HG03103 (cell line): Measurements from ENCODE around the gene SPAG17.
A peak's percentile ranks its signal among the peaks of the same experiment; 100 is the strongest.

Experiments
- ATAC-seq: cut with Tn5 transposase; IDR thresholded peaks from one replicate; pipeline ENCODE4 v1.9.1; 2021; ENCODE audit warnings: low read depth; ENCODE audit not compliant: unreplicated experiment

The SPAG17 gene

DNA sequence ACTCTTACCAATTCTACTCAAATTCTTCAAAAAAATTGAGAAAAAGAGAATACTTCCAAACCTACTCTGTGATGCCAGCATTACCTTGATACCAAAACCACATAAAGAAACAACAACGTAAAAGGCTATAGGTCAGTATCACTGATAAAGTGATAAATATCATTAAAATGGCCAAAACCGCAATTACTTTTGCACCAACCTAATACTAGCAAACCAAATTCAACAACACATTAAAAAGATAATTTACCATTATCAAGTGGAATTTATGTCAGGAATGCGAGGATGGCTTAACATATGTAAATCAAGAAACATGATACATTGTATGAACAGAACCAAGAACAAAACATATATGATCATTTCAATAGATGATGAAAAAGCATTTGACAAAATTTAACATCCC is 7.0 kb downstream of the SPAG17 start:
- no peak for ATAC-seq

DNA sequence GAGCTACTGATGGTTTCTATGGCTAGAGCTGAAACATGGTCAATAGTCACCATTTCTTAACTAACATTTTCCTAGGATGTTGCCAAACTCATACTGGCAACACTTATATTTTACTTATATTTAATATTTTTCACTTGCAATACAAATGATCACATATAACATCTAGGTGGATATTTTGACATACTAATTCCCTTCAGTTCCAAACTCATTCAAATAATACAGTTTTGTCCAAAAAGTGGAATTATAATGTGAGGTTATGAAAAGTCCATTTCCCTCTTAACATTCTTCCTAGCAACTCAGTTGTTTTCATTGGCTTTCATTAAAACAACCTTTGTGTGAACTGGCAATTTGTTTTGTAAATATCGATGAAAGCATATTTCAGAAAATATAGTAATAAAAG is 16.0 kb downstream of the SPAG17 start:
- ATAC-seq: no peak

DNA sequence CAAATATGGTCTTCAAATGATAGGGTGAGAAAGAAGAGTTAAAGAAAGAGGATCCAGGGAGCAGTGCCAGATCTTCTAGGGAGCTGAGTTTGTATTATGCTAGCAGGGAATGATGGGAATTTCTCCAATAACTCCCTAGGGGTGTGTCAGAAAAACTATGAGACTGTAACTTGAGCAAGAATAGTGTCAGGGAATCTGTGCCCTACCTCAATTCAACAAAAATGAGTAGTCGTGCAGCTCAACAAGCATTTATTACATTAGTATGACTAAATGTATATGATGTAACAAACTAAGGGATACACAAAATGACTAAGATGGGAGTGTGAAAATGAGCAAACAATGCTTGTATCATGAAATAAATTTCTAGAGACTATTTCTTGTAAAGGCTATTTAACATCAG is 24.2 kb downstream of the SPAG17 start:
- ATAC-seq: no peak

DNA sequence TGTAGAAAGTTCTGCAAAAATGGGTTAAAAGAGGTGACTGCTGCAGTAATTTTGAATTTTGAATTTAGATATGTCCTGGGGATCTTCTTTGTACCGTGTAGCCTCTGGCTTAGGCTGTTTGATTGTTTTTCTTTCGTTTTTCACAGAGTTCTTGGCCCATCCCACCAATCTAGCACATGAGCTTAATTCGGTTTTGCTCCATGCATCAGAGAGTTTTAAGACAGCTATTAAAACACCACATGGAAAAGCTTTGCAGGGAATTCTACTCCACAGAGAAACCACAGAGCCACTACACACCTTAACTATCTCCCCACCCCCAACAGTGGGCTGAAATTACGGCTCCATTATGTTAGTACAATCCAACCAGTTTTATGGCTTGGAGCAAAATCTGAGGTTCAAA is 25.5 kb downstream of the SPAG17 start:
- ATAC-seq: no peak

DNA sequence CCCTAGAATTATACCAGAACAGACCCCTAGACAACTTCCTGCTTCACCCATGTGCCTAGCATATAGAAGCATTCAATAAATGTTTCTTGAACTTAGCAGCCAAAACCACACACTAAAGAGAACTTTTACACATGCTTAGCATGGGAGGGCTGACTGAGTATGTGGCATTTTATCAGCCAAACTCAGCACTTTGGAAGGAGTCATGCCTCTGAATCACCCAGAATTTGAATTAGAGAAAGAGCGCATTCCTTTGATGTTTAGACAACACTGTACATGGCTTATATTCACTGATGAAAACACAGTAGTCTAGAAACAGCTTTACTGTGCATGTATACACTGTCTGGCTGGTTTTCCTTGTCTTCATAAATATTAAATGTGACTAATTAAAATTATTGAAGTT is 26.1 kb downstream of the SPAG17 start:
- no peak for ATAC-seq

DNA sequence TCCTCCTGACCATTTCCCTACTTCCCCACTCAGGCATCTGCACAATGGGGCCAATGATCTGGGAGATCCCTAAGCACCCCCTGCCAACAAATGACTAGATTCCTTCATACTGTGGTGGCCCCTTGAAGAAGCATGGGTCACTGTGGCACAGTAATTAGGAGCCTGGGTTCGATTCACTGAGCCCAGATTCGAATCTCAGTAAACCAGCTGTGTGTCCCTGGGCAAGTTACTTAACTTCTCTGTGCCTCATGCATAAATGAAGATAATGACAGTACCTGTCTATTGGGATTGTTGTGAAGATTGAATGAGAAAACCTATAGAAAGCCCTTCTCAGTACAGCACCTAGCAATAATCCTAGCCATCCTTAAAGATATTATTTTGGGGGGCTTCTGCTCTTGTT is 27.5 kb downstream of the SPAG17 start:
- no peak for ATAC-seq

DNA sequence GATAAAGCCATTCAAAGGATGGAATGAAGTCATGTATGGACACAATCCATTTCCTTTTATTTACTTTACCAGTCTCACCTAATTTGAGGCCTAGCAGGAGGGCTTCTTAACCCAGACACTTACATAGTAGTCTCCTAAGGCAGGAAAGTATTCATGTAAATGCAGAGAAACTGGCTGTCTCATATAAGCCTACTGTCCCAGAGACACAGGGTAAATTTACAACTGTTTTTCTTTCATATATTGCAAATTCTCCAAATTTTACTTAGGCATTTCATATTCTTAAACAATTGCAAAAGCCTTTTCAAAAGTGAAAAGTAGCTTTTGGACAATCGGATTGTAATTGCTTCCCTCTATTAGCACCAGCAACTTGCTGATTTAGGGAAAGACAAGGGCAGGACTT is 29.9 kb downstream of the SPAG17 start:
- ATAC-seq: no peak

DNA sequence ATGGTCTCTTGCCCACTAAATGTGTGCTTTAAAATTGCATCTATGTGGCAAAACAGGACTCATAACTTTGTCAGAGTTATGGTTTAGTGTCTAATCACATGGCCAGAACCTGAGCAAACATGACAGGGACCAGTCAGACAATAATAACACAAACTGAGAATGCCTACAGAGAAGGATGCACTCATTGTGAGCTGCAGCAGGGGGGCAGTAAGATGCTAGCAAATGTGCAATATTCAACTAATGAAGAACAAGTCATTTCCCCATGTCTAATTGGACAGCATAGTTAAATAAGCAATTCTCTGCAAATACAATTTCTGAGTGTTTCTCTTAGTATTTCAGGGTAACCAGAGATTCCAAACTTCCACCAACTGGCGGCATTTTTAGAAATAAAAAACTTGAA is 30.8 kb downstream of the SPAG17 start:
- no peak for ATAC-seq

DNA sequence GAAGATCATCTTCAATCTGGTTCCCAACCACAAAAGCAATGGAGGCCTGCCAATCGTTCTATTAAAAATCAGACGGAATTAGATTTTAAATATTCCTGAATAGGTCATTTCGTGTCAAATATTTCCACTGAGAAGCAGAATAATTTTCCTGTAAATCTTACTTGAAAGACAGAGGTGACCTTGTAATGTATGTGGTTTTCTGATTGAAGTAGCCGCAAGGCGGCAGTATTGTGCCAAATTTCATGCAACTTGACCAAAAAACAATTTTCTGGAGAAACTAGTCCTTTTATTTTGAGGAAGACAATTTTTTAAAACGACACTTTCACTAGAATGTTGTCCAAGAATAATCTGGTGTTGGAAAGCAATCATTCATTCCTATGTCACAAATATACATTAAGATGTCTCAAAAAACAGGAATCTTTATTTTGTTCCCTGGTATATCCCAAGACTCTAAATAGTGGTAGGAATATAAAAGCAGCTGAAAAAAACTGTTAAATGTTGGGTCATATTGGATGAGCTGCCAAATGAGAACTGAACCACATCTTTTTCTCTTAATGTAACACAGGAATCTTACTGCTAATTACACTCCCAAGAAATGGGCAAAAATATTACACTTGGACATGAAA is 33.6 kb downstream of the SPAG17 start:
- ATAC-seq: no peak

DNA sequence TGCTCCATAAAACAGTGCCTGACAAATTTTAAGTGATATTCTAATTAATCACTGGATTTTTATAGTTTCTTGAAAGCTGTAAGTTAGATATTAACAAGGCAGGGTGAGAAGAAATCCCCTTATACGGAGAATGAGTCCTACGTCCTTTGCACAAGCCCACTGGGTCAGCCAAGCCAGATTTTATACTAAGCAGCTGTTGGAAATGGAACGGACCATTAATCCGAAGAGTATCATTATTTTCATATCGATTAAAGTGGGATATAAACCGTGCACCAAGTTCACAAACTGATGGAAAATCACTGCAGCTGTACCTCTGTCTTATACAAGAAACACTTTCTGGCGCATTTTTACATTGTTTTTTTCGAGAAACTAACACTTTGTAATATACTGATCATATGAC is 35.2 kb downstream of the SPAG17 start:
- ATAC-seq: no peak

DNA sequence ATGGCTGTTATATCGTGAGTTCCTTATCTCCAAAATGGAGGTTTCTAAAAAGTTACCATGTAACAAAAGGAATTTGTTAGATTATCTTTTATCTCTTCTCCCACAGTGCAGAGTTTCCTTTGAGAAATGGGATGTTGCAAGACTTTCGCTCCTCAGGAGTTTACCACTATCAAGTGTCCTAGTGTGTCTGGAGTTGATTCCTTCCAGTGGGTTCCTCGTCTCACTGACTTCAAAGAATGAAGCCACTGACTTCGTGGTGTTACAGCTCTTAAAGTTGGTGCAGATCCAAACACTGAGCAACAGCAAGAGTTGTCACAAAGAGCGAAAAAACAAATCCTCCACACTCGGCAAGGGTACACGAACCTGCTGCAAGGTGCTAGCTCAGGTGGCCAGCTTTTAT is 37.0 kb downstream of the SPAG17 start:
- ATAC-seq: no peak

DNA sequence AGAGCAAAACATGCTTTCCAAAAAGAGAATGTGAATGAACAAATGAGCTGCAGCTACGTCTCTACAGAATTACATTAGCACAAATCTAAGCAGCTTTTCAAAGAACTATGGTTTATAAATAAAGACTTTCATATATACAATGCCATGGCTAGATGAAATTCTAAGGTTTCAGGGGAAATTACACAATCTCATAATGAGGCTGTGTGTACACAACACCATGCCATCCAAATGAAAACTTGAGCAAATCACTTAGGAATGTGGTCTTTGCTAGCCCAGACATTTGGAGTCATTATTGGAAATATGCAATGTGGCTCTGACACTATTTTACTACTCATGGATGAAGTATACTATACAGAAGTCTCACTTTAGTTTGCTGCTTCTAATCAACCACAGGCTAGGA is 37.5 kb downstream of the SPAG17 start:
- ATAC-seq: no peak

DNA sequence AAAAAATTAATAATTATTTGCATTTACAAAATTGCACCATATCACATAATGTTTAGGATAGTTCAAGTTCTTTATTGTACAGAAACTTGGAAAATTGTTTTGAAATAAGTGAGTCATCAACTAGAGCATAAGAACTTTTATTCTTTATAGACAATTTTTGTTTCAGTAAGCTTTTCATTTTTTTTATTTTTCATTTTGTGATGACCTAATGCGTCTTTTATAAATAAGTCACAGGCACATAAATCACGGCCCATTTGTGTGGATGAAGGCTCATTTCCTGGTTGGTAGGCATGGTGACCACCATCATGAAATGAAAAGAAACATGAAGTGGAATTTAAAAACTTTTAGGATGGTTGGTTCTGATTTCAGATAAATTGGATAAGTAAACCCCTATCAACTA is 39.3 kb downstream of the SPAG17 start:
- ATAC-seq: no peak

DNA sequence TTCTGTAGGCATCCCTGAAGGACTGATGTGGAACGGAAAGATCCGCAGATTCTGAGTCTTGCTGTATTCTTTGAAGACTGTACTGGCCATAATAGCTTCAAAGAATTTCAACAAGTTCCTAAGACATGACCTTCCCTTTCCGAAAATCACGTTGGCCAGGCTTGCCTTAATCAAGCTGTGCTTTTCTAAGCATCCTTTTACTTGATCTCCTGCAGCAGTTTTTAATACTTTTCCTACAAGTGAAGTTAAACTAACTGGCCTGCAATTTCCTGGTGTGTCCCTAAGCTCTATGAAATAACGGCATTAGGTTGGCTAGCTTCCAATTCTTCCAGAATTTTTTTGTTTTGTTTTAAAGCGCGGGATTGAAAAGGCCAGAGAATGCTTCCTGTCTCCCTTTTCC is 40.3 kb downstream of the SPAG17 start:
- ATAC-seq: no peak

DNA sequence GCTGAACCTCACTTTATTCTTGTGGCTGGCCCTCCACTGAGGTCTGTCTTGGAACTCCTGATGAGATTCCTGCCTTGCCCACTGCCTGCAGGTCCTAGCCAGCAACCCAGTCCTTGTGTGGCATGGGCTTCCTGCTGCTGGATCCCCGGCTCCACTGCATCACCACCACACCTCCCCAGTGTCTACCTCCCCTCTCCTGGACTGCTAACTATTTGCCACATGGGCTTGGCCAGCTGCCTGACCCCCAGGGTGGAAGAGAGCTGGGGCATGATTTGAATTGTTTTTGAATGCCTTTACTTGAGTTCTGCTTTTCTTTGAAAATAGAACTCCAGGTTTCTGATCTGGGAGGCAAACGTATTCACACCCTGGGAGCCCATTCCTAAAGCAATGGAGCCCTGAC is 41.2 kb downstream of the SPAG17 start:
- ATAC-seq: no peak

DNA sequence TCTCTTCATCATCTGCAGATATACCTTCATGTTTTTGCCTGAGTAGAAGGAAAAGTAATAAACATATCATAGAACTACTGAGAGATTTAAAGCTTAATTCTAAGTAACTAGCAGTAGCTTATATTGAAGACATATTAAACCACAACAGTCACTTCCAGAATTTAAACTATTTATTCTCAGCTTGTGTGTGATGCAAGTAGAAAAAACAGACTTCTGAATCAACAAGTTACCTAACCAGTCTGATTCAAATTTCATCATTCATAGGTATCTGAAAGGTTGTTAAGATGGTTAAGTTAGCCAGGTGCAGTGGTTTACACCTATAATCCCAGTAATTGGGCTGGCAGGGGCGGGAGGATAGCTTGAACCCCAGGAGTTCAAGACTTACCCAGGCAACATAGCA is 41.9 kb downstream of the SPAG17 start:
- no peak for ATAC-seq

DNA sequence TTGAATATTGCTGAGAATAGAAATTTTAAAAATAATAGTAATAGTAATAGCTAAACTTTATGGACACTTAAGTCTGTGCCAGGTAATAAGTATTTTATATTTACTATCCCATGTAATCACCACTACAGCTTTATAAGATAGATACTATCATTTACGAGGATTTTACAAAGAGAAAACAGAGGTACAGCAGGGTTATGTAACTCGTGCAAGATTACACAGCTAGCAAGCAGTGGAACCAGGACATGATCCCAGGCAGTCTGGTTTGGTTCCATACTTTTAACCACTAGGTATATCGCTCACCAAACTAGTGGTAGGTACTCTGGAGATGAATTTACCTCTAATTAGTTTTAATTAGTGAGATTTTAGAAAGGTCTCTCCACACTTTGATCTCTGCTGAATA is 42.5 kb downstream of the SPAG17 start:
- no peak for ATAC-seq

DNA sequence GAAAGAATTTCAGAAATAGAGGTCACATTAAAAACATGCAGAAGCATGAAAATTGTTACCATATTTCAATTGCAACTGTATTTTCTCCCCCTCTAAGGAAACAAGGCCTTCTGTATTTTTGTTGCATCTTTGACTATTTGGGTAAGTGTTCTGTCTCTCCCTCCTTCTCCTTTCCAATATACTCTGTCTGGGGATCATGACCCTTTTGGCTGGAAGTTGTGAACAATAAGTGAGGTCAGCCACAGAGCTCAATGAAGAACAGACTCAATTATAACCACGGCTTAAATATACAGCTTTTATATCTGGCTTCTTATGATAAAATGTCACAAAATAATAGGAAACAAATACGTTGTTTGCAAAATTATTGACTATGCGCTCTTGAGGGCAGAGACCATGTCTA is 47.1 kb downstream of the SPAG17 start:
- ATAC-seq: no peak

DNA sequence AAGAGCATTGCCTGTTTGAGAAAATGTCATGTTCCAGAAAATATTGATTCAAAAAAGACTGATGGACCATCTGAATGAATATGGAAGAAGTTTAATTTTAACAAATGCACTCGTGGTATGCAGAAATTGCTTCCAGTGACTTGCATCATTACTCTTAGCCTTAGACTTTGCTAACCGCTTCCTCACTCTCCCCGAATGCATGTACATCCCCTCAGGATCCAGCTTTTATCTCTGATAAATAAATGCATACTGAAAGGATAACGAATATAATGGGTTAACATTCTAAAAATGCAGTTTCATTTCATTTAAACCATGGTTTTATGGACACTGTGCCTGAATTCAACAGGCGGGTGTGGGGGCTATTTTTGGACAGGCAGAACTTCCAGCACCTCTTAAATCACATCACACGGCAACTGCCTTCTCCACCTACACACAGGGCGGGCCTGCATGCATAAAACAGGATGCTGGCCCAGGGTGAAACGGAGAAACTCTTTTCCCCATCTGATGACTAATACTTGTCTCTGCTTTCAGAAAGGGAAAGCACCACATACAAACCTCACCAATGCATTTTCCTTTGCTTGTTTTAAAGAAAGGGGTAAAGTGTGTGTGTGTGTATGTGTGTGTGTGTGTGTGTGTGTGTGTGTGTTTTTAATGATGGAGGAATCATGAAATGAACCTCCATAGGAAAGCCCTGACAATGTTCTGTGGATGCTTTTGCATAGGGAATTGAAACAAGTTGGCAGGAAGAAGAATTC is 48.7 kb downstream of the SPAG17 start:
- ATAC-seq: peak; percentile 100

DNA sequence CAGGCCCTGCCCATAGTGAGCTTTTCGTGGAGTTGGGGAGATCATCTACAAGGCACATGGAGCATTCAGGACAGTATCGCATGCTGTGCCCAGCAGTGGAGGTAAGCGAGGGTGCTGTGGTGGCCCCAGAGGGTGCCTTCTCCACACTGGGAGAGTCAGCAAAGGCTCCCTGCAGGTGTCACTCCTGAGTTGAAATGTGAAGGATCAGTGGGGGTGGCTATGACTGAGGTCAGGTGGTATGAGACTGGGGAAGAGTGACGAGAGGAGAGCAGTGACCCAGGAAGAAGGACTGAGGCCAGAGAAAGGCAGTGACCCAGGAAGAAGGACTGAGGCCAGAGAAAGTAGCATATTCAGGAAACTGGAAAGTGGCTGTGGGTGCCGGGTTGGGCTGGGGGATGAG is 53.0 kb downstream of the SPAG17 start:
- ATAC-seq: no peak

DNA sequence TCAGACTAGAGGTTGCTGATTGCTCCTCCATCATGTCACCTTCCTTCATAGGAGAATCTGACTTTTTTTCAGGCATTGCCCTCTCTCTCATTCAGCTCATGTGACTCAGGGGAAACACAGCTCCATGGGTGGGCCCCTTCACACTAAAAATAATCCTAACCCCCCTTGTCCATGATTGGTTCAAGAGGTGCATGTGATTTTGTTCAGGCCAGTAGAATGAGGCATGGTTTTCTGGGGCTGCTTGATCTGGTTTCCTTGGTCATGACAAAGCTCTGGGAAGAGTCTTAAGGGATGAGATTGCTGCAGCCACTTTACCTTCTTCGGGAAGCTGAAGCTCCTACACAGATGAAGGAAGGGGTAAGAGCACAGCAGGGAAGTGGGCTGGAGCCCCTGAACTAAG is 56.3 kb downstream of the SPAG17 start:
- ATAC-seq: no peak

DNA sequence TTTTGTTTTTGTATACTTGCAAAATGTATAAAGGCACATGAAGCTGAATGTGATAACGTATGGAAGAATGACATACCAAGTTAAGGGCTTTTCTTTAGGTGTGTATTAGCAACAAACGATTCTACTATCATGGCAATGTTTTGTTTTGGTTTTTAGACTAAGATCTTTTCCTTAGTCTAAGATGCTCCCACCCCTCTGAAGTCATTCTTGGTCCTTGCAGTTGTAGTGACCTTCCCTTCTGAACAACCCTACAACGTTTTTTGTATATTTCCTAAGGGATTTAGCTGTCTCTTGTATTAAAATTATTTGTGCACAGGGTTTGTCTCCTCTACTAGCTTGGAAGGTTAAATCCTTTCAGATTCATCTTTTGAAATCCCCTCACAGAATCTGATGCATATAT is 61.0 kb downstream of the SPAG17 start:
- ATAC-seq: no peak
